ENCODE results near the gene PPIL1.

The PPIL1 gene

GRCh38 chr6:36832313-36832712 is 42.3 kb downstream of the PPIL1 start:
- no peak for DNase-seq (ENCODE audit: low read depth, low spot score)
- ChIA-PET CTCF (interaction anchor here (0.5 to 4.1 kb wide), 5 partner anchors 10 to 209 kb away, joined by 3 to 29 read pairs (median 3); no protein-coding TSS in a partner anchor), POLR2A (no interaction called here)
- no peak overlapping the region for H3K4me3 ChIP-seq (ENCODE audit: low read depth, low read length)
- TF ChIP-seq CTCF (IDR thresholded peaks at IDR 0.05; ENCODE audit: insufficient read depth, low read length, missing control alignments): no peak

- DNase-seq (ENCODE audit: low read depth, low spot score): no peak
- POLR2A ChIA-PET: no interaction called here
- no peak for TF ChIP-seq CTCF (IDR thresholded peaks at IDR 0.05; ENCODE audit: insufficient read depth, low read length, missing control alignments)
- H3K4me3 ChIP-seq (ENCODE audit: low read depth, low read length): no peak overlapping the region
- CTCF ChIA-PET: interaction anchor here (1.2 to 1.4 kb wide), 2 partner anchors 19 to 20 kb away, joined by 4 to 6 read pairs; no protein-coding TSS in a partner anchor
These were observed 44.0 kb downstream of the PPIL1 start for GRCh38 chr6:36830577-36830976.

DNA sequence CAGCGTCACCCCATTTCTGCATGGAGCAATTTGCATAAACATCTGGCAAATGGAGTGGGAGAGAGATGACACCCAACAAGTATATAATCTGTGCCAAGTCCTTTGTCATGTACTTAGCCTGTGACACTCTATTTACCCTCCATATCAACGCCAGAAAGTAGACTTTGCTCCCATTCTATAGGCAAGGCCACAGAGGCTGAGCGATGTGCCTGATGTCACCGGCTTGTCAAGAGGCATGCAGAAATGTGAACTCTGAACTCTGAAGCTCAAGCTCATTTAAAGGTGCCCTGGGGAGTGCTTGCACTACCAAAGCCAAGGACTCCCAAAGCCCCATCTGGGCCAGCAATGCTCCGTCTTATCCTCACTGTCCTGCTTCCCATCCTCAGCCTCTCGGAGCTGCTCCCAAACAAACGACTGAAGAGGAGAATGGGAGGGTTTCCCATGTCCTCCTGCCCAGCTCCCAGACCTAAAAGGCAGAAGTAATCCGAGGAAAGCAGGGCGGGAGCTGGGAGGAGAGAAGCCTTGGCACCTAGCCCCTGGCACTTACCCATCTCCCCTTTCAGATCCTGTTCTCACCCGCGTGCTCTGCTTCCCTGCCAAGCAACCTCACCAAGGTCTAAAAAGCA is 44.6 kb downstream of the PPIL1 start:
- POLR2A ChIA-PET: no interaction called here
- no peak for DNase-seq (ENCODE audit: low read depth, low spot score)
- no peak overlapping the region for H3K4me3 ChIP-seq (ENCODE audit: low read depth, low read length)
- CTCF ChIA-PET: interaction anchor here (1.2 to 1.4 kb wide), 2 partner anchors 20 to 21 kb away, joined by 4 to 6 read pairs; no protein-coding TSS in a partner anchor
- TF ChIP-seq CTCF (IDR thresholded peaks at IDR 0.05; ENCODE audit: insufficient read depth, low read length, missing control alignments): no peak

DNA sequence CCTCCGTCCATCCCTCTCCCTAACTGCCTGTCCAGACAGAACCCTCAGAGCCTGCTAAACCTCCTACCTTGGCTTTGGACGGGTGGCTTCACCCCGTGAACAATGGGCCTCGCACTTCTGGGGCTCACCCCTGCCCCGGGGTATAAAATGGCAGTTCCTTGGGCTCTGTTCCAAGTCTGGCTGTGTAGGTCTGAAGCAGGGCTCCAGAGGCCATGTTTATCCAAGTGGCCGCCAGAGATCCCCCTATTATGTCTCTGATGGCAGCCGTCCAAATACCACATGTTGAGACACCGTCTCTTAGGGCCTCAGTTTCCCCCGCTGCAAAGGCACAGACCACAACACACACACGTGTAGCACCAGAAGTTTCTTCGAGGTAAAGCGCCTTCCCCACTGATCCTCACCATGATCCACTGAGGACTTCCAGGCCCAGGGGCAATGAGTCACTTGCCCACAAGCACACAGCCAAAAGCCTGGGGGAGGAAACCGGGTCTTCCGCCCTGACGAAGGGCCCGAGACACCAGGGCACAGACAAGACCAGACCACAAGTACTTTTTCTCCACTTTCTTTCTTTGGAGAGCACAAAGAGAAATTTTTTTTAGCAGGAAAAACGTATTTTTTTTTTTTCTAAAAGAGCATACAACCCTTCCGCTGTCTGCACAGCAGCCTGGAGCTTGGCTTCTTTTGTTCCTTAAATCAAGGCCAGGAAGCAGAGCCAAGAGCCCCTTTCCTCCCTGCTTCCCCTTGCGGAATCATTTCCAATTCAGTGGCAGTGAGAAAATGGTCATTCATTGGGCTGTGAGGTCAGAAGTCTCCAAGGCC is 47.1 kb downstream of the PPIL1 start:
- no peak overlapping the region for H3K4me3 ChIP-seq (ENCODE audit: low read depth, low read length)
- TF ChIP-seq CTCF (IDR thresholded peaks at IDR 0.05; ENCODE audit: insufficient read depth, low read length, missing control alignments): no peak
- no peak for DNase-seq (ENCODE audit: low read depth, low spot score)
- POLR2A ChIA-PET: no interaction called here
- CTCF ChIA-PET: interaction anchor here (1.1 to 2.0 kb wide), 6 partner anchors 10 to 61 kb away, joined by 3 to 6 read pairs (median 6); no protein-coding TSS in a partner anchor

DNA sequence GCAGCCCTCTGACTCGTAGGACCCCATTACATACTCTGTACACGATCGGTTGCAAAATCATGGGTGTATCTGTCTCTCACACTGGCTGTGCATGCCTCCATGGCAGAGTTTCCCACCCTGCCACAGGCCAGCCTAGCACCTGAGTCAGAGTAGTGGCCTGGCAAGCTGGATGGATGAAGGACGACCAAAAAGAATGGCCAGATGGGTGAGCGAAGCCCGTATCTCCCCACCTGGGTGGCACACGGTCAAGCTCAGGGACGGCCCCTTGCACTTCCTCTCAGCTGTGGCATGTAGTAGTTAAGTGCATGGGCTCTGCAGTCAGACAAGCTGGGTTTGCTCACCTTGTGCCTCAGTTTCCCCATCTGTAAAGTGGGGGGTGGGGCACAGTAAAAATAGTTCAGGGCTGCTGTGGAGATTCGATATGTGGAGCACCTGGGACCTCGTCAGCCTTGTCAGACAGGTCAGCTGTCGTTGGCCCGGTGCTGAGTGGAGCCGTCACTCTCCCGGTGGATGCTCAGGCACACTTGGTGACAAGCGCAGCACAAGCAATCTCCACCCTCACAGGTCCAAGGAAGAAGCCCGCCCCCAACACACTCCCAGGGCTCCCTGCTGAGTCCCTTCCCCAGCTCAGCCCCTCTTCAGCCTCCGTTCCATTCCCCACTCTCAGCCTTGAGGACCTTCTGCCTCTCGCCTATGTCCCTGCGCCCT is 47.9 kb downstream of the PPIL1 start:
- no peak for TF ChIP-seq CTCF (IDR thresholded peaks at IDR 0.05; ENCODE audit: insufficient read depth, low read length, missing control alignments)
- ChIA-PET CTCF (interaction anchor here (1.8 to 2.2 kb wide), 3 partner anchors 14 to 61 kb away, joined by 4 to 5 read pairs (median 5); no protein-coding TSS in a partner anchor), POLR2A (no interaction called here)
- DNase-seq (ENCODE audit: low read depth, low spot score): no peak
- H3K4me3 ChIP-seq (ENCODE audit: low read depth, low read length): no peak overlapping the region

All from AG04449 (cell line).